Measurements from ENCODE around the gene MOSMO. TPM values are rescaled to one million over a fixed set of nuclear protein-coding genes. Genes with fewer than 3 reads are reported as not detected.

MOSMO gene
- total RNA-seq = 18.6 TPM
- long read RNA-seq, partial matches to known transcripts = 0 of 5 reads
- long read RNA-seq, other reads (novel, unspliced or antisense) = 5 of 5 reads

- peak; percentile 93 for DNase-seq (ENCODE audit: low spot score)
These were observed at the start of gene MOSMO for GRCh38 chr16:22007509-22008214. Gene MOSMO (plus strand): TSS chr16:22008111. CDS start chr16:22008302, 191 bp downstream.

GRCh38 chr16:21959050-21959449 is 48.9 kb upstream of the MOSMO start:
- DNase-seq (ENCODE audit: low spot score) = no peak

- DNase-seq (ENCODE audit: low spot score) = no peak
These were observed 45.4 kb upstream of the MOSMO start for GRCh38 chr16:21962475-21962874.

GRCh38 chr16:21963887-21964286 is 44.0 kb upstream of the MOSMO start:
- no peak for DNase-seq (ENCODE audit: low spot score)

GRCh38 chr16:21964353-21964752 is 43.6 kb upstream of the MOSMO start:
- no peak for DNase-seq (ENCODE audit: low spot score)

GRCh38 chr16:21971856-21972255 is 36.1 kb upstream of the MOSMO start:
- DNase-seq (ENCODE audit: low spot score) = no peak

GRCh38 chr16:21973945-21974344 is 34.0 kb upstream of the MOSMO start:
- no peak for DNase-seq (ENCODE audit: low spot score)

- no peak for DNase-seq (ENCODE audit: low spot score)
These were observed 27.9 kb upstream of the MOSMO start for GRCh38 chr16:21980032-21980431.

- no peak for DNase-seq (ENCODE audit: low spot score)
These were observed 25.8 kb upstream of the MOSMO start for GRCh38 chr16:21982108-21982507.

GRCh38 chr16:21984062-21984461 is 23.8 kb upstream of the MOSMO start:
- DNase-seq (ENCODE audit: low spot score) = no peak

- DNase-seq (ENCODE audit: low spot score) = no peak
These were observed 22.4 kb upstream of the MOSMO start for GRCh38 chr16:21985524-21985923.

- DNase-seq (ENCODE audit: low spot score) = no peak
These were observed 21.1 kb upstream of the MOSMO start for GRCh38 chr16:21986692-21987246.

- no peak for DNase-seq (ENCODE audit: low spot score)
These were observed 20.4 kb upstream of the MOSMO start for GRCh38 chr16:21987498-21987897.

- no peak for DNase-seq (ENCODE audit: low spot score)
These were observed 18.8 kb upstream of the MOSMO start for GRCh38 chr16:21989133-21989532.

GRCh38 chr16:21989751-21990150 is 18.2 kb upstream of the MOSMO start:
- DNase-seq (ENCODE audit: low spot score) = no peak

- no peak for DNase-seq (ENCODE audit: low spot score)
These were observed 17.4 kb upstream of the MOSMO start for GRCh38 chr16:21990381-21990944.

- no peak for DNase-seq (ENCODE audit: low spot score)
These were observed 16.3 kb upstream of the MOSMO start for GRCh38 chr16:21991621-21992020.

GRCh38 chr16:21994856-21995465 is 12.9 kb upstream of the MOSMO start:
- no peak for DNase-seq (ENCODE audit: low spot score)

- no peak for DNase-seq (ENCODE audit: low spot score)
These were observed 10.8 kb upstream of the MOSMO start for GRCh38 chr16:21996923-21997696.

GRCh38 chr16:21997697-21998480 is 10.0 kb upstream of the MOSMO start:
- DNase-seq (ENCODE audit: low spot score) = no peak

GRCh38 chr16:22001591-22001990 is 6.3 kb upstream of the MOSMO start:
- DNase-seq (ENCODE audit: low spot score) = no peak
